Activated CD8-positive, alpha-beta memory T cell treated with anti-CD3 and anti-CD28 coated beads for 4 hours (primary cell): ENCODE data around the gene DOK3.
"Not testable (repeated sequence)": the region's sequence is repeated elsewhere in the genome, so short reads cannot be mapped to it uniquely, and the experiment has no call there.

Experiments
- DNase-seq, 2 donors: peaks; one replicate each; pipeline ENCODE4 v3.0.0-alpha.2; 2020; ENCODE audit warnings: low read depth in 2 of 2

Gene DOK3

GRCh38 chr5:177534433-177534832 lies 24.8 kb upstream of the DOK3 start:
- DNase-seq, result not testable (repeated sequence)

- no peak for DNase-seq
Observed at GRCh38 chr5:177531209-177531940, 21.7 kb upstream of the DOK3 start.

- no peak for DNase-seq
Observed at GRCh38 chr5:177530638-177531037, 21.0 kb upstream of the DOK3 start.

GRCh38 chr5:177529247-177530203 lies 19.9 kb upstream of the DOK3 start:
- no peak for DNase-seq

- DNase-seq, result no peak
Observed at GRCh38 chr5:177528631-177529030, 19.0 kb upstream of the DOK3 start.

GRCh38 chr5:177527595-177527994 lies 18.0 kb upstream of the DOK3 start:
- no peak for DNase-seq

- DNase-seq, result no peak
Observed at GRCh38 chr5:177526791-177527190, 17.2 kb upstream of the DOK3 start.

GRCh38 chr5:177526191-177526590 lies 16.6 kb upstream of the DOK3 start:
- DNase-seq, result no peak

GRCh38 chr5:177524941-177525655 lies 15.5 kb upstream of the DOK3 start:
- no peak for DNase-seq

GRCh38 chr5:177524539-177524900 lies 14.9 kb upstream of the DOK3 start:
- DNase-seq, result no peak

GRCh38 chr5:177523711-177524538 lies 14.3 kb upstream of the DOK3 start:
- no peak for DNase-seq

- no peak for DNase-seq
Observed at GRCh38 chr5:177520916-177521513, 11.4 kb upstream of the DOK3 start.

GRCh38 chr5:177520271-177520670 lies 10.6 kb upstream of the DOK3 start:
- DNase-seq, result no peak

- no peak for DNase-seq
Observed at GRCh38 chr5:177519463-177520235, 10.0 kb upstream of the DOK3 start.

- peak; percentile 89 to 90 for DNase-seq
Observed at GRCh38 chr5:177516601-177517568, 7.3 kb upstream of the DOK3 start, which contains the start of gene DDX41. Gene DDX41 (minus strand): TSS chr5:177516961. CDS start chr5:177516945, 16 bp downstream.

GRCh38 chr5:177515580-177515979 lies 6.0 kb upstream of the DOK3 start:
- no peak for DNase-seq

GRCh38 chr5:177514541-177514940 lies 4.9 kb upstream of the DOK3 start:
- DNase-seq, result no peak

- DNase-seq, result no peak
Observed at GRCh38 chr5:177513500-177513899, 3.9 kb upstream of the DOK3 start.
